ENCODE data around the gene PPP1R3G. TPM values are rescaled to one million over a fixed set of nuclear protein-coding genes. Genes with fewer than 3 reads are reported as not detected.

The PPP1R3G gene
- total and polyA plus RNA-seq, 2 of the 13 experiments (the other 11 are each of a cell fraction or from before 2014, with no cell fraction given): 1.2 to 1.3 TPM

DNA sequence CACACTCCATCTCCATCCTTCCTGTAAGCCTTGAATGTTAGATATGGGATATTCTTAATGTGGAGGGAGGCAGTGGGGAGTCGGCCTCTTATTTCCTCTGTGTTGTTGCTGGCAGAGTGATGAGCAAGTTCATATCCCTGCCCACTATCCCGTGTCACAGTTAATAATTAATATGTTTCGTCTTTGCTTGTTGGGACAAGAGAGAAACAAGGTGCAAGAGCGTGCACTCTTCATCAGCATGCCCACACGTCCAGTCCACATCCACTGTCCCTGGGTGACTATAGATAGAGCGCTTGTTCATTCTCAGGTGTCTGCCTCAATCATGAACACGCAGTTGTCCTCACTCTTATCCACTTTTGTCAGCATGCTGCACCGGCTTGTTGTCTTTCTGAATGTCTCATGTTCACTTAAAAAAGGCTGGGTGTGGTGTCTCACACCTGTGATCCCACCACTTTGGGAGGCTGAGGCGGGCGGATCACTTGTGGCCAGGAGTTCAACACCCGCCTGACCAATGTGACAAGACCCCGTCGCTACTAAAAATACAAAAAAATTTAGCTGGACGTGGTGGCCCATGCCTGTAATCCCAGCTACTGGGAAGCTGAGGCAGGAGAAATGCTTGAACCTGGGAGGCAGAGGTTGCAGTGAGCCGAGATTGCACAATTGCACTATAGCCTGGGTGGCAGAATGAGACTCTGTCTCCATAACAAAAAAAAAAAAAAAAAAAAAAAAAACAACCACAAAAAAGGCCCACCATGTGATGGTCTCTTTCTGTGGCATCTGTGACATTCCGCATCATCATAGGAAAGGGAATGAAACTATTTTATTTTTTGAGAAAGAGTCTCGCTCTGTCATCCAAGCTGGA lies 34.2 kb downstream of the PPP1R3G start (continued):
- TF ChIP-seq, protein P1, sequence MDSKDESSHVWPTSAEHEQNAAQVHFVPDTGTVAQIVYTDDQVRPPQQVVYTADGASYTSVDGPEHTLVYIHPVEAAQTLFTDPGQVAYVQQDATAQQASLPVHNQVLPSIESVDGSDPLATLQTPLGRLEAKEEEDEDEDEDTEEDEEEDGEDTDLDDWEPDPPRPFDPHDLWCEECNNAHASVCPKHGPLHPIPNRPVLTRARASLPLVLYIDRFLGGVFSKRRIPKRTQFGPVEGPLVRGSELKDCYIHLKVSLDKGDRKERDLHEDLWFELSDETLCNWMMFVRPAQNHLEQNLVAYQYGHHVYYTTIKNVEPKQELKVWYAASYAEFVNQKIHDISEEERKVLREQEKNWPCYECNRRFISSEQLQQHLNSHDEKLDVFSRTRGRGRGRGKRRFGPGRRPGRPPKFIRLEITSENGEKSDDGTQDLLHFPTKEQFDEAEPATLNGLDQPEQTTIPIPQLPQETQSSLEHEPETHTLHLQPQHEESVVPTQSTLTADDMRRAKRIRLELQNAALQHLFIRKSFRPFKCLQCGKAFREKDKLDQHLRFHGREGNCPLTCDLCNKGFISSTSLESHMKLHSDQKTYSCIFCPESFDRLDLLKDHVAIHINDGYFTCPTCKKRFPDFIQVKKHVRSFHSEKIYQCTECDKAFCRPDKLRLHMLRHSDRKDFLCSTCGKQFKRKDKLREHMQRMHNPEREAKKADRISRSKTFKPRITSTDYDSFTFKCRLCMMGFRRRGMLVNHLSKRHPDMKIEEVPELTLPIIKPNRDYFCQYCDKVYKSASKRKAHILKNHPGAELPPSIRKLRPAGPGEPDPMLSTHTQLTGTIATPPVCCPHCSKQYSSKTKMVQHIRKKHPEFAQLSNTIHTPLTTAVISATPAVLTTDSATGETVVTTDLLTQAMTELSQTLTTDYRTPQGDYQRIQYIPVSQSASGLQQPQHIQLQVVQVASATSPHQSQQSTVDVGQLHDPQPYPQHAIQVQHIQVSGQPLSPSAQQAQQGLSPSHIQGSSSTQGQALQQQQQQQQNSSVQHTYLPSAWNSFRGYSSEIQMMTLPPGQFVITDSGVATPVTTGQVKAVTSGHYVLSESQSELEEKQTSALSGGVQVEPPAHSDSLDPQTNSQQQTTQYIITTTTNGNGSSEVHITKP (CRISPR knock-in tag; IDR thresholded peaks at IDR 0.05; ENCODE audit: low read depth): no peak; the same call in 1 of the 2 replicates
- TF ChIP-seq ZBTB7B (CRISPR knock-in tag; IDR thresholded peaks at IDR 0.05) (no peak), ZFAT (CRISPR knock-in tag; conservative IDR thresholded peaks at IDR 0.05) (no peak), ZNF138 (CRISPR knock-in tag; IDR thresholded peaks at IDR 0.05; ENCODE audit: low read depth) (no peak), FOXM1 (CRISPR knock-in tag; IDR thresholded peaks at IDR 0.05) (no peak), ZNF549 (CRISPR knock-in tag; IDR thresholded peaks at IDR 0.05) (no peak), BCL6 (CRISPR knock-in tag; IDR thresholded peaks at IDR 0.05) (no peak), SMC3 (IDR thresholded peaks at IDR 0.05; ENCODE audit: low read length) (no peak), REXO4 (CRISPR knock-in tag; IDR thresholded peaks at IDR 0.05; ENCODE audit: borderline replicate concordance) (no peak), MED13 (CRISPR knock-in tag; IDR thresholded peaks at IDR 0.05) (no peak), ZNF12 (CRISPR knock-in tag; IDR thresholded peaks at IDR 0.05) (no peak), IKZF1 (IDR thresholded peaks at IDR 0.05) (no peak), RAD21 (CRISPR knock-in tag; IDR thresholded peaks at IDR 0.05) (no peak), MIXL1 (CRISPR knock-in tag; IDR thresholded peaks at IDR 0.05) (peak; percentile 82; the same call in 1 of the 2 replicates), ZNF839 (CRISPR knock-in tag; IDR thresholded peaks at IDR 0.05; ENCODE audit: borderline replicate concordance) (no peak), NFE2L2 (IDR thresholded peaks at IDR 0.05; ENCODE audit: low read length) (no peak), TBX3 (IDR thresholded peaks at IDR 0.05; ENCODE audit: borderline replicate concordance) (no peak)
- TF ChIP-seq, protein P2, sequence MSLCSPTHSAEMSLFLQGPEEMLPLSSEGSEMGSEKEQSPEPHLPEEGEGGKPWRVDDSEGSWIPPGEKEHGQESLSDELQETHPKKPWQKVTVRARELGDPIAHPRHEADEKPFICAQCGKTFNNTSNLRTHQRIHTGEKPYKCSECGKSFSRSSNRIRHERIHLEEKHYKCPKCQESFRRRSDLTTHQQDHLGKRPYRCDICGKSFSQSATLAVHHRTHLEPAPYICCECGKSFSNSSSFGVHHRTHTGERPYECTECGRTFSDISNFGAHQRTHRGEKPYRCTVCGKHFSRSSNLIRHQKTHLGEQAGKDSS (CRISPR knock-in tag; IDR thresholded peaks at IDR 0.05; ENCODE audit: borderline replicate concordance, low read depth): peak; percentile 76; the same call in 1 of the 2 replicates
- TF ChIP-seq, protein P3, sequence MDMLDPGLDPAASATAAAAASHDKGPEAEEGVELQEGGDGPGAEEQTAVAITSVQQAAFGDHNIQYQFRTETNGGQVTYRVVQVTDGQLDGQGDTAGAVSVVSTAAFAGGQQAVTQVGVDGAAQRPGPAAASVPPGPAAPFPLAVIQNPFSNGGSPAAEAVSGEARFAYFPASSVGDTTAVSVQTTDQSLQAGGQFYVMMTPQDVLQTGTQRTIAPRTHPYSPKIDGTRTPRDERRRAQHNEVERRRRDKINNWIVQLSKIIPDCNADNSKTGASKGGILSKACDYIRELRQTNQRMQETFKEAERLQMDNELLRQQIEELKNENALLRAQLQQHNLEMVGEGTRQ (IDR thresholded peaks at IDR 0.05; ENCODE audit: low read depth, low read length): no peak
- TF ChIP-seq, protein P3 (CRISPR knock-in tag; IDR thresholded peaks at IDR 0.05; ENCODE audit: borderline replicate concordance): no peak
- TF ChIP-seq, protein P4, sequence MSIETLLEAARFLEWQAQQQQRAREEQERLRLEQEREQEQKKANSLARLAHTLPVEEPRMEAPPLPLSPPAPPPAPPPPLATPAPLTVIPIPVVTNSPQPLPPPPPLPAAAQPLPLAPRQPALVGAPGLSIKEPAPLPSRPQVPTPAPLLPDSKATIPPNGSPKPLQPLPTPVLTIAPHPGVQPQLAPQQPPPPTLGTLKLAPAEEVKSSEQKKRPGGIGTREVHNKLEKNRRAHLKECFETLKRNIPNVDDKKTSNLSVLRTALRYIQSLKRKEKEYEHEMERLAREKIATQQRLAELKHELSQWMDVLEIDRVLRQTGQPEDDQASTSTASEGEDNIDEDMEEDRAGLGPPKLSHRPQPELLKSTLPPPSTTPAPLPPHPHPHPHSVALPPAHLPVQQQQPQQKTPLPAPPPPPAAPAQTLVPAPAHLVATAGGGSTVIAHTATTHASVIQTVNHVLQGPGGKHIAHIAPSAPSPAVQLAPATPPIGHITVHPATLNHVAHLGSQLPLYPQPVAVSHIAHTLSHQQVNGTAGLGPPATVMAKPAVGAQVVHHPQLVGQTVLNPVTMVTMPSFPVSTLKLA (IDR thresholded peaks at IDR 0.05): no peak
- TF ChIP-seq, protein P5, sequence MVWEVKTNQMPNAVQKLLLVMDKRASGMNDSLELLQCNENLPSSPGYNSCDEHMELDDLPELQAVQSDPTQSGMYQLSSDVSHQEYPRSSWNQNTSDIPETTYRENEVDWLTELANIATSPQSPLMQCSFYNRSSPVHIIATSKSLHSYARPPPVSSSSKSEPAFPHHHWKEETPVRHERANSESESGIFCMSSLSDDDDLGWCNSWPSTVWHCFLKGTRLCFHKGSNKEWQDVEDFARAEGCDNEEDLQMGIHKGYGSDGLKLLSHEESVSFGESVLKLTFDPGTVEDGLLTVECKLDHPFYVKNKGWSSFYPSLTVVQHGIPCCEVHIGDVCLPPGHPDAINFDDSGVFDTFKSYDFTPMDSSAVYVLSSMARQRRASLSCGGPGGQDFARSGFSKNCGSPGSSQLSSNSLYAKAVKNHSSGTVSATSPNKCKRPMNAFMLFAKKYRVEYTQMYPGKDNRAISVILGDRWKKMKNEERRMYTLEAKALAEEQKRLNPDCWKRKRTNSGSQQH (CRISPR knock-in tag; IDR thresholded peaks at IDR 0.05; ENCODE audit: low read depth): no peak; the same call in 1 of the 2 replicates
